Choroid plexus epithelial cell (primary cell): ENCODE data around the gene BBX.
A peak's percentile ranks its signal among the peaks of the same experiment; 100 is the strongest.

Experiments used
- DNase-seq: peaks from one replicate; pipeline ENCODE4 v3.0.0-alpha.2; 2010; ENCODE audit warnings: low read depth
- H3K4me3 ChIP-seq: 2 replicates; pipeline ENCODE4 v1.5.1; 2011; ENCODE audit warnings: low read depth, mild to moderate bottlenecking, control low read depth, low read length, moderate library complexity
- TF ChIP-seq, protein P1 (sequence below): conservative IDR thresholded peaks from 2 replicates; pipeline ENCODE4 v1.5.1; 2011; ENCODE audit warnings: low read depth, mild to moderate bottlenecking, control low read depth, inconsistent platforms, low read length, moderate library complexity

The BBX gene

GRCh38 chr3:107596639-107597038, 73.9 kb downstream of the BBX start:
- TF ChIP-seq, protein P1, sequence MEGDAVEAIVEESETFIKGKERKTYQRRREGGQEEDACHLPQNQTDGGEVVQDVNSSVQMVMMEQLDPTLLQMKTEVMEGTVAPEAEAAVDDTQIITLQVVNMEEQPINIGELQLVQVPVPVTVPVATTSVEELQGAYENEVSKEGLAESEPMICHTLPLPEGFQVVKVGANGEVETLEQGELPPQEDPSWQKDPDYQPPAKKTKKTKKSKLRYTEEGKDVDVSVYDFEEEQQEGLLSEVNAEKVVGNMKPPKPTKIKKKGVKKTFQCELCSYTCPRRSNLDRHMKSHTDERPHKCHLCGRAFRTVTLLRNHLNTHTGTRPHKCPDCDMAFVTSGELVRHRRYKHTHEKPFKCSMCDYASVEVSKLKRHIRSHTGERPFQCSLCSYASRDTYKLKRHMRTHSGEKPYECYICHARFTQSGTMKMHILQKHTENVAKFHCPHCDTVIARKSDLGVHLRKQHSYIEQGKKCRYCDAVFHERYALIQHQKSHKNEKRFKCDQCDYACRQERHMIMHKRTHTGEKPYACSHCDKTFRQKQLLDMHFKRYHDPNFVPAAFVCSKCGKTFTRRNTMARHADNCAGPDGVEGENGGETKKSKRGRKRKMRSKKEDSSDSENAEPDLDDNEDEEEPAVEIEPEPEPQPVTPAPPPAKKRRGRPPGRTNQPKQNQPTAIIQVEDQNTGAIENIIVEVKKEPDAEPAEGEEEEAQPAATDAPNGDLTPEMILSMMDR: no peak
- no peak for DNase-seq
- no peak overlapping the region for H3K4me3 ChIP-seq

- H3K4me3 ChIP-seq: peak overlapping the region; percentile 56
- TF ChIP-seq, protein P1: no peak
- DNase-seq: peak; percentile 74
Observed at GRCh38 chr3:107598926-107599771, 76.4 kb downstream of the BBX start.

DNA sequence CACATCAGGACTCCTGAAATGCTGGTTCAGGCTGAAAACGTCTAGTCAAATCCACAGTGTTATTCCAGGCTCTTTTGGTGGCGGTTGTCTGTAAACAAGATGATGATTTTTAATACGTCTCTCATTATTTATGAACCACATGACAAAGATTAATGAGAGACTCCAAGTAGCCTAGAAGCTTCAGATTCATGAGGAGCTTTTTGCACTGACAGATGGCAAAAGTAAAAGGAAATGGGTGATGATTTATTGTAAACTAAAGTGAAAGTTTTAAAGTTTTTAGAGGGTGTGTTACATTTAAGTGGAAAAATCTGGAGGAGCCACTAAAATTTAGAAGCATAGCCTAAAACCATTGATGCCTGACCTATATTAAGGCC, 77.0 kb downstream of the BBX start:
- TF ChIP-seq, protein P1: no peak
- H3K4me3 ChIP-seq: peak overlapping the region; percentile 56
- no peak for DNase-seq

- H3K4me3 ChIP-seq: no peak overlapping the region
- TF ChIP-seq, protein P1: no peak
Observed at GRCh38 chr3:107600780-107601179, 78.0 kb downstream of the BBX start.

DNA sequence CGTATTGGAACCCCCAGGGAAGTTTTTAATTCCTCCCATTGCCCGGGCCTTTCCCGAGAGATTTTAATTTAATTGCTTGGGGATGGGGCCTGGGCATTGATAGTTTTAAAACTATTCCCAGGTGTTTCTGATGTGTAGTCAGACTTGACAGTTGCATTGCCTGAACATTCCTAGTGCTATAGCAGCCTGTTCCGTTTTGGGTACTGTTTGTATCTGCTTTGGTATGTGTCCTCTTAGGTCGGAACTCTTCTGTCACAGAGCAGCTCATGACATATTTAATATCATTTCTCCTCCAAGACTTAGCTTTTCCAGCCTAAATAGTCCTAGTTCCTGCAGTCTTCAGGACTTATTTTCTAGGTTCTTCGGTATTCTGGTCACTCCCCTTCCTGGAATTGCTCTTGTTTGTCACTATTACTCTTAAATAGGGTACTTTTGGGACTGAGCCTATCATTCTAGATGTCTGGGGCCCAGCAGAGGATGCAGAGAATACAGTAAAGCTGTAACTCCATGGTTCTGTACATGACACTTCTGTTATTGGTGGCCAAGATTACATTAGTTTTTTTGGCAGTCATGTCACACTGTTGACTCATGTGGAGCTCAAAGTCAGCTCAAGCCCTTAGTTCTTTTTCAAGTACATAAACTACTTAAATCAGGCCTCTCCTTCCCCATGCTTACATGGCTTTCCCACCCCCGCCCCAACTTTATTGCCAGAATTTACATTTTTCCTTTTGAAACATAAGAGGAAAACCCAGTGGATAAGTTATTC, 81.5 kb downstream of the BBX start:
- TF ChIP-seq, protein P1: no peak
- no peak overlapping the region for H3K4me3 ChIP-seq
- peak; percentile 37 for DNase-seq

More at GRCh38 chr3:107600780-107601179, 78.0 kb downstream of the BBX start:
- no peak for DNase-seq

DNA sequence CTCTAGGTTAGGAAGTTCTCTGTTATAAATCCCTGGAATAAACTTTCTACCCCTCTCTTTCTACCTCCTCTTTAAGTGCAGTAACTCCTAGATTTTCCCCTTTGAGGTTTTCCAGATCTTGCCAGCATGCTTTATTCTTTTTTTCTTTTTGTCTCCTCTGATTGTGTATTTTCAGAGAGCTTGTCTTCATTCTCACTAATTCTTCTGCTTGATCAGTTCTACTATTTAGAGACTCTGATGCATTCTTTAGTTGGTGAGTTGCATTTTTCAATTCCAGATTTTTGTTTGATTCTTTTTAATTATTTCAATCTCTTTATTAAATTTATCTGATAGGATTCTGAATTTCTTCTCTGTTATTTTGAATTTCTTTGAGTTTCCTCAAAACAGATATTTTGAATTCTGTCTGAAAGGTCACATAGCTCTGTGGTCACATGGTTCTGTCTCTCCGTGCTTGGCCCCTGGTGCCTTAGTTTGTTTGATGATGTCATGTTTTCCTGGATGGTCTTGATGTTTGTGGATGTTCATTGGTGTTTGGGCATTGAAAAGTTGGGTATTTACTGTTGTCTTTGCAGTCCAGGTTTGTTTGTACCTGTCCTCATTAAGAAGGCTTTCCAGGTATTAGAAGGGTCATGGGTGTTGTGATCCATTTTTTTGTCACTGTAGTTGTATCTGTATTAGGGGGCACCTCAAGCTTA, 89.2 kb downstream of the BBX start:
- TF ChIP-seq, protein P1: no peak
- DNase-seq: no peak
- no peak overlapping the region for H3K4me3 ChIP-seq
